Measurements from ENCODE around the gene ZNF549. TPM values are rescaled to one million over a fixed set of nuclear protein-coding genes. Genes with fewer than 3 reads are reported as not detected.

Gene ZNF549
- total and polyA plus RNA-seq, 2 of the 13 experiments (the other 11 are each of a cell fraction or from before 2014, with no cell fraction given) = 2.8 to 6.4 TPM

GRCh38 chr19:57560049-57560491 lies 32.9 kb downstream of the ZNF549 start (continued):
- TF ChIP-seq ZNF720 (CRISPR knock-in tag; IDR thresholded peaks at IDR 0.05) = no peak
- TF ChIP-seq ZNF446 (CRISPR knock-in tag; IDR thresholded peaks at IDR 0.05) = no peak
- no peak for TF ChIP-seq PRDM4 (CRISPR knock-in tag; IDR thresholded peaks at IDR 0.05; ENCODE audit: borderline replicate concordance)

GRCh38 chr19:57563547-57563946 lies 36.4 kb downstream of the ZNF549 start:
- Histone ChIP-seq H3K4me3 (replicated peaks in 1 of 3; ENCODE audit: insufficient read depth in 1 of 3, low read depth in 2 of 3, low read length in 3 of 3) (no peak overlapping the region), H2AFZ (ENCODE audit: low read length) (no peak overlapping the region), H3K4me1 (ENCODE audit: insufficient read depth, low read length) (peaks cover 3% of the 10 kb centered on the region), H3K27me3 (ENCODE audit: control insufficient read depth in 1 of 2, insufficient read depth in 2 of 2, low read length in 2 of 2) (no peaks in the 10 kb centered on the region; a peak in 1 of 5 replicates), H4K20me1 (ENCODE audit: insufficient read depth, low read length) (no peaks in the 10 kb centered on the region), H3K27ac (ENCODE audit: extremely low read length, insufficient read depth, low read length) (no peak overlapping the region), H3K79me2 (ENCODE audit: insufficient read depth, low read length) (peaks cover 6% of the 10 kb centered on the region), H3K9ac (ENCODE audit: insufficient read depth, low read depth, low read length) (no peak overlapping the region), H3K36me3 (replicated peaks in 1 of 2; ENCODE audit: control insufficient read depth in 1 of 2, insufficient read depth in 2 of 2, low read length in 2 of 2) (no peaks in the 10 kb centered on the region), H3K4me2 (ENCODE audit: low read depth, low read length) (no peak overlapping the region), H3K9me3 (ENCODE audit: low read length) (peaks cover 82% of the 10 kb centered on the region)
- ChIA-PET POLR2A (no interaction called here), CTCF (ENCODE audit: low intra/inter-chr PET ratio, low total read pairs) (no interaction called here)
- BruUV-seq (replicated peaks) = no TSS peak
- 0% methylated on average over 1 of the region's 1 CpG for WGBS (ENCODE audit: low lambda C conversion rate)
- in situ Hi-C loops (cut with HindIII; ENCODE audit: extremely low pct_ligation_motif_present, low pct_unique_long_range_greater_than_20kb) = no loop called here
- ATAC-seq (no peak), FAIRE-seq (no peak), DNase-seq (ENCODE audit: low spot score) (no peak)
- TF ChIP-seq ATF4 (CRISPR knock-in tag; IDR thresholded peaks at IDR 0.05) (no peak), ZFP36 (IDR thresholded peaks at IDR 0.05; ENCODE audit: borderline replicate concordance, low read depth, low read length, partially characterized antibody) (peak; percentile 25)
- intact Hi-C loops (cut with micrococcal nuclease; ENCODE audit: unreplicated experiment) = no loop called here

All from HepG2 (cell line).